Measurements from ENCODE around the gene SIGLEC12. TPM values are rescaled to one million over a fixed set of nuclear protein-coding genes. Genes with fewer than 3 reads are reported as not detected.
"Not testable (repeated sequence)": the region's sequence is repeated elsewhere in the genome, so short reads cannot be mapped to it uniquely, and the experiment has no call there.

SIGLEC12 gene
- total RNA-seq, 8 experiments from 2014 or later, result 0.08 to 0.19 TPM; not detected in 6

- no peak for ATAC-seq (replicated peaks in 6 of 8)
- no peak overlapping the region for H3K4me3 ChIP-seq
- 0 to 60% (median 6%) methylated on average over 1 to 2 of the region's 2 CpGs for WGBS, 10 experiments
- no peaks in the 10 kb centered on the region for H3K4me1 ChIP-seq (replicated peaks in 1 of 2)
- in situ Hi-C loops (cut with MboI; ENCODE audit: low pct_unique_long_range_greater_than_20kb in 2 of 9, low sequenced_read_pairs in 9 of 9, unreplicated experiment in 9 of 9), result no loop called here
- H3K27ac ChIP-seq, result no peak overlapping the region
Observed at GRCh38 chr19:51513968-51514367, 12.4 kb upstream of the SIGLEC12 start.

GRCh38 chr19:51511353-51511752, 9.8 kb upstream of the SIGLEC12 start:
- peak in 3 of 8 experiments; percentile 33 to 64 (median 62) for ATAC-seq (replicated peaks in 6 of 8)
- Histone ChIP-seq H3K4me3 (no peak overlapping the region), H3K4me1 (replicated peaks in 1 of 2) (no peaks in the 10 kb centered on the region), H3K27ac (no peak overlapping the region)
- 0 to 100% (median 6%) methylated on average over 1 to 4 of the region's 6 CpGs; no CpG with 5 or more reads in 1 of the 10 experiments for WGBS, 10 experiments
- in situ Hi-C loops (cut with MboI; ENCODE audit: low pct_unique_long_range_greater_than_20kb in 2 of 9, low sequenced_read_pairs in 9 of 9, unreplicated experiment in 9 of 9), result no loop called here

GRCh38 chr19:51509823-51510660, 8.4 kb upstream of the SIGLEC12 start:
- H3K4me1 ChIP-seq (replicated peaks in 1 of 2), result no peaks in the 10 kb centered on the region
- 0 to 61% (median 14%) methylated on average over 1 to 4 of the region's 7 CpGs; no CpG with 5 or more reads in 3 of the 10 experiments for WGBS, 10 experiments
- H3K4me3 ChIP-seq, result no peak overlapping the region
- no peak overlapping the region for H3K27ac ChIP-seq
- in situ Hi-C loops (cut with MboI; ENCODE audit: low pct_unique_long_range_greater_than_20kb in 2 of 9, low sequenced_read_pairs in 9 of 9, unreplicated experiment in 9 of 9), result no loop called here
- no peak for ATAC-seq (replicated peaks in 6 of 8)

GRCh38 chr19:51508059-51508733, 6.6 kb upstream of the SIGLEC12 start:
- Histone ChIP-seq H3K4me3 (no peak overlapping the region), H3K27ac (no peak overlapping the region), H3K4me1 (replicated peaks in 1 of 2) (no peaks in the 10 kb centered on the region)
- WGBS, 10 experiments, result 0 to 80% (median 44%) methylated on average over 1 to 2 of the region's 3 CpGs; no CpG with 5 or more reads in 4 of the 10 experiments
- in situ Hi-C loops (cut with MboI; ENCODE audit: low pct_unique_long_range_greater_than_20kb in 2 of 9, low sequenced_read_pairs in 9 of 9, unreplicated experiment in 9 of 9), result no loop called here
- ATAC-seq (replicated peaks in 6 of 8), result no peak

- no peak for ATAC-seq (replicated peaks in 6 of 8)
- WGBS, 10 experiments, result 0 to 100% (median 38%) methylated on average over 1 to 5 of the region's 6 CpGs; no CpG with 5 or more reads in 1 of the 10 experiments
- H3K27ac ChIP-seq, result no peak overlapping the region
- H3K4me3 ChIP-seq, result no peak overlapping the region
- H3K4me1 ChIP-seq (replicated peaks in 1 of 2), result no peaks in the 10 kb centered on the region
- in situ Hi-C loops (cut with MboI; ENCODE audit: low pct_unique_long_range_greater_than_20kb in 2 of 9, low sequenced_read_pairs in 9 of 9, unreplicated experiment in 9 of 9), result no loop called here
Observed at GRCh38 chr19:51507640-51508058, 6.0 kb upstream of the SIGLEC12 start.

GRCh38 chr19:51507192-51507591, 5.6 kb upstream of the SIGLEC12 start:
- Histone ChIP-seq H3K4me1 (replicated peaks in 1 of 2) (no peaks in the 10 kb centered on the region), H3K27ac (no peak overlapping the region), H3K4me3 (no peak overlapping the region)
- in situ Hi-C loops (cut with MboI; ENCODE audit: low pct_unique_long_range_greater_than_20kb in 2 of 9, low sequenced_read_pairs in 9 of 9, unreplicated experiment in 9 of 9), result no loop called here
- 0 to 30% (median 19%) methylated on average over 1 to 3 of the region's 3 CpGs; no CpG with 5 or more reads in 1 of the 10 experiments for WGBS, 10 experiments
- no peak for ATAC-seq (replicated peaks in 6 of 8)

- H3K4me3 ChIP-seq, result no peak overlapping the region
- no peaks in the 10 kb centered on the region for H3K4me1 ChIP-seq (replicated peaks in 1 of 2)
- no peak for ATAC-seq (replicated peaks in 6 of 8)
- 0 to 29% (median 0%) methylated on average over 1 to 2 of the region's 3 CpGs; no CpG with 5 or more reads in 3 of the 10 experiments for WGBS, 10 experiments
- no peak overlapping the region for H3K27ac ChIP-seq
- in situ Hi-C loops (cut with MboI; ENCODE audit: low pct_unique_long_range_greater_than_20kb in 2 of 9, low sequenced_read_pairs in 9 of 9, unreplicated experiment in 9 of 9), result no loop called here
Observed at GRCh38 chr19:51505904-51506303, 4.3 kb upstream of the SIGLEC12 start.

- ATAC-seq (replicated peaks in 6 of 8), result no peak
- WGBS, 10 experiments, result 0 to 40% (median 26%) methylated on average over 1 to 3 of the region's 3 CpGs; no CpG with 5 or more reads in 3 of the 10 experiments
- in situ Hi-C loops (cut with MboI; ENCODE audit: low pct_unique_long_range_greater_than_20kb in 2 of 9, low sequenced_read_pairs in 9 of 9, unreplicated experiment in 9 of 9), result no loop called here
- H3K4me1 ChIP-seq (replicated peaks in 1 of 2), result no peaks in the 10 kb centered on the region
- H3K27ac ChIP-seq, result no peak overlapping the region
- H3K4me3 ChIP-seq, result no peak overlapping the region
Observed at GRCh38 chr19:51503896-51504295, 2.3 kb upstream of the SIGLEC12 start.

- Histone ChIP-seq H3K4me1 (replicated peaks in 1 of 2) (no peaks in the 10 kb centered on the region), H3K27ac (no peak overlapping the region), H3K4me3 (no peak overlapping the region)
- no peak for ATAC-seq (replicated peaks in 6 of 8)
- WGBS, 10 experiments, result 19 to 70% (median 53%) methylated on average over 1 to 5 of the region's 5 CpGs; no CpG with 5 or more reads in 4 of the 10 experiments
- in situ Hi-C loops (cut with MboI; ENCODE audit: low pct_unique_long_range_greater_than_20kb in 2 of 9, low sequenced_read_pairs in 9 of 9, unreplicated experiment in 9 of 9), result no loop called here
Observed at GRCh38 chr19:51503286-51503817, 1.8 kb upstream of the SIGLEC12 start.

- in situ Hi-C loops (cut with MboI; ENCODE audit: low pct_unique_long_range_greater_than_20kb in 2 of 9, low sequenced_read_pairs in 9 of 9, unreplicated experiment in 9 of 9); ATAC-seq (replicated peaks in 6 of 8): not testable (repeated sequence)
- whole genome bisulfite sequencing, 10 experiments, result 0% methylated on average over 1 of the region's 8 CpGs; no CpG with 5 or more reads in 8 of the 10 experiments
Observed at GRCh38 chr19:51500931-51501330, 669 bp downstream of the SIGLEC12 start.

GRCh38 chr19:51497666-51498065, 3.9 kb downstream of the SIGLEC12 start:
- WGBS, 10 experiments, result 0 to 29% (median 7%) methylated on average over 1 to 2 of the region's 3 CpGs; no CpG with 5 or more reads in 4 of the 10 experiments
- ATAC-seq (replicated peaks in 6 of 8), result no peak
- in situ Hi-C loops (cut with MboI; ENCODE audit: low pct_unique_long_range_greater_than_20kb in 2 of 9, low sequenced_read_pairs in 9 of 9, unreplicated experiment in 9 of 9), result loop anchor here in 1 of 9 experiments (25.0 kb wide), 1 partner anchor 165 kb away; no protein-coding TSS in a partner anchor
- H3K4me1 ChIP-seq (replicated peaks in 1 of 2), result no peaks in the 10 kb centered on the region
- H3K4me3 ChIP-seq, result no peak overlapping the region
- H3K27ac ChIP-seq, result no peak overlapping the region

More at GRCh38 chr19:51500931-51501330, 669 bp downstream of the SIGLEC12 start:
- not testable (repeated sequence) for H3K4me1 ChIP-seq (replicated peaks in 1 of 2); H3K4me3 ChIP-seq; H3K27ac ChIP-seq

GRCh38 chr19:51493776-51494175, 7.8 kb downstream of the SIGLEC12 start:
- 0 to 29% (median 0%) methylated on average over 1 to 2 of the region's 2 CpGs; no CpG with 5 or more reads in 3 of the 10 experiments for WGBS, 10 experiments
- Histone ChIP-seq H3K4me1 (replicated peaks in 1 of 2) (no peaks in the 10 kb centered on the region), H3K27ac (no peak overlapping the region), H3K4me3 (no peak overlapping the region)
- in situ Hi-C loops (cut with MboI; ENCODE audit: low pct_unique_long_range_greater_than_20kb in 2 of 9, low sequenced_read_pairs in 9 of 9, unreplicated experiment in 9 of 9), result loop anchor here in 1 of 9 experiments (25.0 kb wide), 1 partner anchor 169 kb away; no protein-coding TSS in a partner anchor
- no peak for ATAC-seq (replicated peaks in 6 of 8)

- ATAC-seq (replicated peaks in 6 of 8), result no peak
- in situ Hi-C loops (cut with MboI; ENCODE audit: low pct_unique_long_range_greater_than_20kb in 2 of 9, low sequenced_read_pairs in 9 of 9, unreplicated experiment in 9 of 9), result loop anchor here in 1 of 9 experiments (25.0 kb wide), 1 partner anchor 171 kb away; no protein-coding TSS in a partner anchor
- H3K4me1 ChIP-seq (replicated peaks in 1 of 2), result no peaks in the 10 kb centered on the region
- 0 to 50% (median 0%) methylated on average over 1 to 4 of the region's 7 CpGs; no CpG with 5 or more reads in 3 of the 10 experiments for WGBS, 10 experiments
- no peak overlapping the region for H3K4me3 ChIP-seq
- no peak overlapping the region for H3K27ac ChIP-seq
Observed at GRCh38 chr19:51491586-51491985, 10.0 kb downstream of the SIGLEC12 start.
